Measurements from ENCODE around the gene ZC3HAV1L. TPM values are rescaled to one million over a fixed set of nuclear protein-coding genes. Genes with fewer than 3 reads are reported as not detected.

Gene ZC3HAV1L
- total and polyA plus RNA-seq, 2 of the 8 experiments (the other 6 are each of a cell fraction or from before 2014, with no cell fraction given) = 5.2 to 7.0 TPM

DNA sequence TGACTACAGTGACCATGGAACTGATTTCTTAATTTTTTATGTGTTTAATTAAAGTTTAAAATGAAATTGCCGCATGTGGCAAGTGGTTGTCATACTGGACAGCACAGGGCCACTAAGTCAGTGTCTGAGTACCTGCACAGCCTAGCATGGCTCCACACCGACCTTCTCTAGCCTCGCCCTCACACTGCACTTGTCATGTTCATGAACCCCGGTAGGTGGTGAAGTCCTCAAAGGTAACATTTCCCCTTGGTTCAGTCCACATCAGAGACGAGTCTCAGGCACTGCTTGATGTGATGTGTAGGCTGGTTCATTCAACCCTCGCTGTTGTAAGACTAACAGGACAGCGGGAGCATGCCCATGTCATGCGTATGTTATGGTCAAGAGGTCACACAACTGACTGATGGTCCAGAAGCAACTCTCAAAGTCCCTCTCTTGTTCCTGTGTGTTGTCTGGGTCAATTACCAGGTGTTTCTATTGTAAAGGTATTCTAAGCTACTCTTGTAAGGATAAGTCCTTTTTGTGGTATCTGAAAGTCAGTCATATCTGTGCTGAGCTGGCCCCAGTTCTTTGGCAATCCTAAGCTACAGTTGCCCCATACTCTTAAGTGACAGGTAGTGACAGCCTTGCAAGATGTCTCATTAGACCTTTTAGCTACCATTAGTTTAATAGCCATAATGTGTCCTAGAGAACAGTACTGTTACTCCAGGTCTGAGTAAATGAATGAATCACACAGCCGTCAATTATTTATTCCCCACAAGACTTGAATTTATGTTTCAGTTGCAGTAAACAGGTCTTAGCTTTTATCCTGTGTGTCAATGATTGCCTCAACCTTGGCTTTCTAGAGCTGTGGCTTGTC, 32.9 kb upstream of the ZC3HAV1L start:
- no peaks in the 10 kb centered on the region for H4K20me1 ChIP-seq (replicated peaks in 1 of 2; ENCODE audit: control insufficient read depth in 1 of 2, insufficient read depth in 2 of 2, low read length in 2 of 2)
- no peak overlapping the region for H3K14ac ChIP-seq (ENCODE audit: insufficient read length)
- no peaks in the 10 kb centered on the region for H3K79me1 ChIP-seq (ENCODE audit: low read depth, low read length)
- CTCF ChIA-PET (ENCODE audit: partially characterized antibody) = interaction anchor here (0.7 to 1.6 kb wide), 5 partner anchors 10 to 78 kb away, joined by 3 to 5 read pairs (median 3); no protein-coding TSS in a partner anchor
- no peak overlapping the region for H3K56ac ChIP-seq (replicated peaks; ENCODE audit: insufficient read length, low read depth, low read length)
- H4K8ac ChIP-seq (ENCODE audit: extremely low read depth, insufficient read depth, low read length) = no peak overlapping the region
- no peak overlapping the region for H2BK12ac ChIP-seq (ENCODE audit: low read depth, low read length)
- H3K27me3 ChIP-seq (replicated peaks in 1 of 4; ENCODE audit: control insufficient read depth in 3 of 4, extremely low read depth in 1 of 4, insufficient read depth in 3 of 4, low read length in 3 of 4) = peaks cover 0 to 2% (median 0%) of the 10 kb centered on the region in 4 experiments; a peak in 1 of 7 replicates
- no peak overlapping the region for H4K5ac ChIP-seq (ENCODE audit: insufficient read length, low read depth, low read length)
- no peak overlapping the region for H3K4ac ChIP-seq (replicated peaks; ENCODE audit: insufficient read length, low read depth, low read length)
- no peak overlapping the region for H2BK20ac ChIP-seq (ENCODE audit: low read length)
- H2BK5ac ChIP-seq (ENCODE audit: low read depth, low read length) = no peak overlapping the region
- no peak overlapping the region for H3K23ac ChIP-seq (ENCODE audit: insufficient read length)
- H3K18ac ChIP-seq (ENCODE audit: extremely low read depth, low read length) = no peak overlapping the region
- H2AFZ ChIP-seq (ENCODE audit: low read length) = no peak overlapping the region
- POLR2A ChIA-PET (ENCODE audit: partially characterized antibody) = interaction anchor here (1.0 kb wide), 1 partner anchor 15 kb away, joined by 3 read pairs; no protein-coding TSS in a partner anchor
- no peaks in the 10 kb centered on the region for H3K9me3 ChIP-seq (ENCODE audit: insufficient read depth in 2 of 2, low read depth in 1 of 2, low read length in 1 of 2)
- H3K4me1 ChIP-seq (replicated peaks in 1 of 4; ENCODE audit: control insufficient read depth in 3 of 4, insufficient read depth in 4 of 4, low read length in 3 of 4) = no peaks in the 10 kb centered on the region
- no peak for DNase-seq (ENCODE audit: low read depth in 1 of 2, low spot score in 2 of 2)
- H3K9ac ChIP-seq (replicated peaks in 1 of 4; ENCODE audit: extremely low read depth in 1 of 4, low read depth in 3 of 4, low read length in 3 of 4) = no peak overlapping the region
- no peak overlapping the region for H4K91ac ChIP-seq (replicated peaks; ENCODE audit: insufficient read length, low read length)
- H2BK120ac ChIP-seq (replicated peaks; ENCODE audit: low read depth, low read length) = no peak overlapping the region
- H3K4me2 ChIP-seq (ENCODE audit: insufficient read depth in 1 of 2, low read depth in 2 of 2, low read length in 2 of 2) = no peak overlapping the region
- no peaks in the 10 kb centered on the region for H3K23me2 ChIP-seq (ENCODE audit: low read depth, low read length)
- no peak overlapping the region for H3K27ac ChIP-seq (ENCODE audit: low read depth, low read length)
- peaks cover 5 to 52% (median 23%) of the 10 kb centered on the region in 4 experiments; a peak in 7 of 8 replicates for H3K36me3 ChIP-seq (ENCODE audit: control insufficient read depth in 2 of 4, insufficient read depth in 4 of 4, low read length in 3 of 4)
- no peak for FAIRE-seq
- no peaks in the 10 kb centered on the region for H3K79me2 ChIP-seq (ENCODE audit: control insufficient read depth in 1 of 2, insufficient read depth in 2 of 2, low read length in 2 of 2)
- no peak overlapping the region for H2AK5ac ChIP-seq (ENCODE audit: low read depth, low read length)
- H2BK15ac ChIP-seq (ENCODE audit: low read length) = no peak overlapping the region
- no peak overlapping the region for H3K4me3 ChIP-seq (ENCODE audit: extremely low read depth in 1 of 4, insufficient read depth in 2 of 4, low read depth in 3 of 4, low read length in 4 of 4)
- WGBS, 2 experiments (ENCODE audit: extremely low coverage in 1 of 2, insufficient coverage in 1 of 2, insufficient read length in 1 of 2, insufficient replicate concordance in 2 of 2, low coverage in 1 of 2, low lambda C conversion rate in 2 of 2, missing lambda C conversion rate in 1 of 2) = 94% methylated on average over 9 of the region's 9 CpGs; no CpG with 5 or more reads in 1 of the 2 experiments
- TF ChIP-seq RBBP5 (IDR thresholded peaks at IDR 0.05; ENCODE audit: borderline replicate concordance, low read depth, low read length) (no peak), JUN (IDR thresholded peaks at IDR 0.05; ENCODE audit: low read depth, low read length) (no peak), CBX5 (IDR thresholded peaks at IDR 0.05; ENCODE audit: low read depth, low read length) (no peak), ZNF274 (IDR thresholded peaks at IDR 0.05; ENCODE audit: borderline replicate concordance, extremely low read depth, low read length) (no peak), RAD21 (IDR thresholded peaks at IDR 0.05 in 1 of 2, conservative IDR thresholded peaks at IDR 0.05 in 1 of 2; ENCODE audit: low read depth in 2 of 2, low read length in 2 of 2) (no peak), CHD1 (IDR thresholded peaks at IDR 0.05; ENCODE audit: low read depth, low read length) (no peak), JUND (IDR thresholded peaks at IDR 0.05; ENCODE audit: low read length) (no peak), KDM4A (IDR thresholded peaks at IDR 0.05; ENCODE audit: low read depth, low read length, severe bottlenecking) (no peak), CTBP2 (IDR thresholded peaks at IDR 0.05; ENCODE audit: borderline replicate concordance, insufficient read depth, insufficient read length, low read length) (no peak), POLR2AphosphoS5 (IDR thresholded peaks at IDR 0.05; ENCODE audit: low read depth, low read length) (no peak), TAF7 (optimal IDR thresholded peaks at IDR 0.05; ENCODE audit: borderline replicate concordance, low read depth, low read length) (no peak), SP1 (IDR thresholded peaks at IDR 0.05; ENCODE audit: low read depth, low read length) (no peak)
